Endothelial cell (in vitro differentiated cells): ENCODE data around the gene ADAMTSL1. TPM values are rescaled to one million over a fixed set of nuclear protein-coding genes. Genes with fewer than 3 reads are reported as not detected.

Experiments used
- DNase-seq: peaks from one replicate; pipeline ENCODE4 v3.0.0; 2021; ENCODE audit warnings: low spot score
- H3K27ac Mint-ChIP-seq: one replicate; pipeline ENCODE4 v1.8.0; 2021; ENCODE audit warnings: mixed read lengths, inconsistent platforms; ENCODE audit not compliant: unreplicated experiment
- H3K27me3 Mint-ChIP-seq: one replicate; pipeline ENCODE4 v1.8.0; 2021; ENCODE audit warnings: mild to moderate bottlenecking, moderate library complexity, mixed read lengths, inconsistent platforms; ENCODE audit not compliant: unreplicated experiment
- H3K36me3 Mint-ChIP-seq: one replicate; pipeline ENCODE4 v1.8.0; 2021; ENCODE audit warnings: mild to moderate bottlenecking, low read depth, mixed read lengths, inconsistent platforms; ENCODE audit not compliant: unreplicated experiment
- H3K4me1 Mint-ChIP-seq: one replicate; pipeline ENCODE4 v1.8.0; 2021; ENCODE audit warnings: mild to moderate bottlenecking, mixed read lengths, inconsistent platforms; ENCODE audit not compliant: unreplicated experiment
- H3K4me3 Mint-ChIP-seq: one replicate; pipeline ENCODE4 v1.8.0; 2021; ENCODE audit warnings: mild to moderate bottlenecking, mixed read lengths, inconsistent platforms; ENCODE audit not compliant: unreplicated experiment
- H3K9me3 Mint-ChIP-seq: one replicate; pipeline ENCODE4 v1.8.0; 2021; ENCODE audit warnings: mixed read lengths, inconsistent platforms; ENCODE audit not compliant: unreplicated experiment
- total RNA-seq: library from RNA; stranded (reverse); fragmentation: NEBNext Ultra II Directional; extraction: Animal tissue kit (Norgen Biotek cat#: 25700); gene quantifications from one replicate; pipeline ENCODE4 v1.2.1, GENCODE V29; 2021; ENCODE audit not compliant: unreplicated experiment
- TF ChIP-seq, protein P1 (sequence below): fragments of 200-600 bp; sonication (generic); IDR thresholded peaks from one replicate; pipeline ENCODE4 v1.5.0; 2021; ENCODE audit warnings: antibody characterized with exemption; ENCODE audit not compliant: unreplicated experiment

ADAMTSL1 gene
- total RNA-seq, 1 donor from 2014 or later: 18.2 TPM

DNA sequence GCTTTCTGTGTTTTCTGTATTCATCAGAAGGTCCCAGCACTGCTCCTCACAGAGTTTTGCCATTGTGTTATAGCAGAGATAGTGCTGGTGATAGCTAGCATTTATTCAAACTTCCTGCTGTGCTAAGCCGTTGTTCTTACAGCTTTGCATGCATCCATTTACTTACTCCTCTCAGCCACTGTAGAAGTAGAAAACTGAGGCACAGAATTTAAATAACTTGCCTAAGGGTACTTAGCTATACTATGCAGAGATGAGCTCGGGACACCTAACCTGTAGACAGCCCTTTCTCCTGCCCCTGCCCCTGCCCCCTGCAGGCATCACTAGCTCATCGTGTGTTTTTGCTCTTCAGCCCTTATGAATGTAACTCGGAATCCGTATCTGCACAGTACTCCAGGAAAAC lies 331.4 kb downstream of the ADAMTSL1 start:
- Mint-ChIP-seq H3K36me3 (no peaks in the 10 kb centered on the region), H3K27ac (no peak overlapping the region), H3K9me3 (no peaks in the 10 kb centered on the region), H3K4me3 (no peak overlapping the region), H3K27me3 (peaks cover 3% of the 10 kb centered on the region), H3K4me1 (peaks cover 7% of the 10 kb centered on the region)
- DNase-seq: no peak
- TF ChIP-seq, protein P1, sequence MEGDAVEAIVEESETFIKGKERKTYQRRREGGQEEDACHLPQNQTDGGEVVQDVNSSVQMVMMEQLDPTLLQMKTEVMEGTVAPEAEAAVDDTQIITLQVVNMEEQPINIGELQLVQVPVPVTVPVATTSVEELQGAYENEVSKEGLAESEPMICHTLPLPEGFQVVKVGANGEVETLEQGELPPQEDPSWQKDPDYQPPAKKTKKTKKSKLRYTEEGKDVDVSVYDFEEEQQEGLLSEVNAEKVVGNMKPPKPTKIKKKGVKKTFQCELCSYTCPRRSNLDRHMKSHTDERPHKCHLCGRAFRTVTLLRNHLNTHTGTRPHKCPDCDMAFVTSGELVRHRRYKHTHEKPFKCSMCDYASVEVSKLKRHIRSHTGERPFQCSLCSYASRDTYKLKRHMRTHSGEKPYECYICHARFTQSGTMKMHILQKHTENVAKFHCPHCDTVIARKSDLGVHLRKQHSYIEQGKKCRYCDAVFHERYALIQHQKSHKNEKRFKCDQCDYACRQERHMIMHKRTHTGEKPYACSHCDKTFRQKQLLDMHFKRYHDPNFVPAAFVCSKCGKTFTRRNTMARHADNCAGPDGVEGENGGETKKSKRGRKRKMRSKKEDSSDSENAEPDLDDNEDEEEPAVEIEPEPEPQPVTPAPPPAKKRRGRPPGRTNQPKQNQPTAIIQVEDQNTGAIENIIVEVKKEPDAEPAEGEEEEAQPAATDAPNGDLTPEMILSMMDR: no peak

DNA sequence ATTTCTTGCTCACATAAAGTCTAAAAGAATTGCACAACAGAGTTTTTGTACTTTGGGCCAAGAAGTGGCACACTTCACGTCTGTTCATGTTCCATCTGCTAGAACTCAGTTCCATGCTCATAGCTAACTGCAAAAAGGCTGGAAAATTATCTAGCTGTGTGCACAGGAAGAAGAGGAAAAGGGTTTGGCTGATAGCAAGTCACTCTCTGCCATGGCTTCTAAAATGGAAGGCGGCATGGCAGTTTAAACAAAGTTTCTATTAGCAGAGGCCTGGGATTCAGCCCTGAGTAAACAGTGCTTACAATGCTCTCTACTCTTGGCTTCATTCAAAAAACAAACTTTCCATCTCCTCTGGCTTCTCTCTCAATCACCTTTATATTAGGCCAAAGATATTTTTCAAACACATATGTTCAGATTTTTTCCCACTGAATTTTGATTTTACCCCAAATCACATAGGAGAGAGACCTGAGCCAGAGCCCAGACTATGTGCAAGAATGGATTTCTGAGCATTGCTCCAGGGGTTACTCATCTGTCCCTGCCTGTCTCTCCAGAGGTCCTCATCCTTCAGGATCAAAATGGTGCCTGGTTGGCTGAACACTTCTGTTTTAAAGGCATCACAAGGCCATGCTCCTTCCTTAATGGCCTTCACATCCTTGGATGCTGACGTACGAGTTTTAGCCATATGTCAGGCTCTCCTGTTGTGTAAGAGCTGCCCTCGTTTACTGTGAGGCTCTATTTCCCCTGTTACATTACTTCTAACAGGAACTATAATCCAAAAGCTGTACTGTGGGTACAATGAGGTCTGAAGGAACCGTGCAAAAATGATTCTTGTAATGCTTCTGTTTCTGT lies 332.5 kb downstream of the ADAMTSL1 start:
- TF ChIP-seq, protein P1: no peak
- Mint-ChIP-seq H3K4me3 (no peak overlapping the region), H3K4me1 (peaks cover 7% of the 10 kb centered on the region), H3K9me3 (no peaks in the 10 kb centered on the region), H3K27me3 (peaks cover 3% of the 10 kb centered on the region), H3K27ac (no peak overlapping the region), H3K36me3 (no peaks in the 10 kb centered on the region)
- DNase-seq: no peak

DNA sequence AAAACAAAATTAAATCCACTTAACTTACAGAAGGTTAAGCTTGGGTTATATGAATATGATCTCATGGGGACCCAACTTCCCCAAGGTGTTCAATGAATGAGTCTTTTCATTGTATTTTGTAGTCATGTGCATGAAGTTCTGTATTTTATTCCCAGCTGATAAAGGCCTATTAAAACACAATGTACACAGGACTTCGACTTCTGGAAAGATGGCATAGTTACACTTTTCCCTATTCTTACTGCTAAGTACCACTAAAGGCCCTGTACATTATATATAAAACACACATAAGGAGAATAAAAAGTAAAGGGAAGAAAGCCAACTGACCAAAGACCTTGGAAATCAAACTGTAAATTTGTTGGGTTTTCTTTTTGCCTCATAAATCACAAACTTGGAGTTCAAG lies 336.6 kb downstream of the ADAMTSL1 start:
- Mint-ChIP-seq H3K27me3 (peaks cover 3% of the 10 kb centered on the region), H3K9me3 (no peaks in the 10 kb centered on the region), H3K4me3 (no peak overlapping the region), H3K27ac (no peak overlapping the region), H3K36me3 (no peaks in the 10 kb centered on the region), H3K4me1 (peaks cover 3% of the 10 kb centered on the region)
- no peak for DNase-seq
- TF ChIP-seq, protein P1: no peak

DNA sequence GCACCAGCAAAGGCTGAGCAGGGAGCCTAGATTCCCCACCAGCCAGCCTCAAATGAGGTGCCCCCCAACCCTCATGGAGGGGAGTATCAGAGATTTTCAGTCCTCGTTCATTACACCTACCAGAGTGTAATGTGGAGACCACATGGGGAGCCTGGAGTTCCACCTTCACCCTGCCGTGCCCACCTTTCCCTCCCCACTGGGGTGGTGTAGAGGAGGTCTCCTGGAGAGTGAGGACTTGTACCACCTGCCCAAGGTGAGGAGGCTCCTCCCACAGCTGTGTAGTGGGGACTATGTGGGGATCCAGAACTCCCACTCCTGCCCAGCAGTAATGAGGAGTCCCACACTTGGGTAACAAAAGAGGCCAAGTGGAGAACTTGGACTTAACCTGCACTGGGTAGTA lies 337.2 kb downstream of the ADAMTSL1 start:
- Mint-ChIP-seq H3K4me3 (no peak overlapping the region), H3K27me3 (peaks cover 3% of the 10 kb centered on the region), H3K27ac (no peak overlapping the region), H3K36me3 (no peaks in the 10 kb centered on the region), H3K9me3 (no peaks in the 10 kb centered on the region), H3K4me1 (no peaks in the 10 kb centered on the region)
- TF ChIP-seq, protein P1: no peak
- DNase-seq: no peak

DNA sequence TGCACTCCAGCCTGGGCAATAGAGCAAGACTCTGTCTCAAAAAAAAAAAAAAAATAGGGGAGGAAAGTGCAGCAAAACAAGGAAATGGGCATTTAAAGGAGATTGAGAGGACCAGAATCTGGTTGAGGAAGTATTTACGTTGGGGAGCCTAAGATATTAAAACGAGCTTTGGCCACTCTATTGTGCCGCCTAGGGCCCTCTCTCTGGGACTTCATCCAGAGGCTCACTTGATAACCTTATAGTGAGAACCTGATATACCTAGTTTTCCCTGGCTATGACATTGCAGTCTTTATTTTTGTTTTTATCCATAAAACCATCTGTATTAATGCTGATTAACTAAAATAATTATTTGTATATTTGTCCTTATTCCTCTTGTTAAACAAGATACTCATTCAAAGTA lies 345.5 kb downstream of the ADAMTSL1 start:
- Mint-ChIP-seq H3K27ac (no peak overlapping the region), H3K4me1 (no peaks in the 10 kb centered on the region), H3K4me3 (no peak overlapping the region), H3K9me3 (no peaks in the 10 kb centered on the region), H3K36me3 (peaks cover 12% of the 10 kb centered on the region), H3K27me3 (peaks cover 2% of the 10 kb centered on the region)
- DNase-seq: no peak
- TF ChIP-seq, protein P1: no peak
